PC-3 (cell line): Measurements from ENCODE around the gene ELF4.

ENCODE experiments used
- EZH2 ChIP-seq: fragments of 300-600 bp; sonication (generic); IDR thresholded peaks from one replicate; pipeline ENCODE4 v1.6.1; 2017; ENCODE audit warnings: antibody characterized with exemption, mild to moderate bottlenecking, low read length; ENCODE audit not compliant: unreplicated experiment
- EZH2phosphoT487 ChIP-seq: fragments of 300-600 bp; sonication (generic); IDR thresholded peaks from 2 replicates; pipeline ENCODE4 v1.6.1; 2018; ENCODE audit warnings: mild to moderate bottlenecking, antibody characterized with exemption, low read length, borderline replicate concordance
- TF ChIP-seq, protein P1 (sequence below): fragments of 300-600 bp; sonication (generic); conservative IDR thresholded peaks from 2 replicates; pipeline ENCODE4 v1.5.1; 2017; ENCODE audit warnings: antibody characterized with exemption, low read depth, mild to moderate bottlenecking, low read length

DNA sequence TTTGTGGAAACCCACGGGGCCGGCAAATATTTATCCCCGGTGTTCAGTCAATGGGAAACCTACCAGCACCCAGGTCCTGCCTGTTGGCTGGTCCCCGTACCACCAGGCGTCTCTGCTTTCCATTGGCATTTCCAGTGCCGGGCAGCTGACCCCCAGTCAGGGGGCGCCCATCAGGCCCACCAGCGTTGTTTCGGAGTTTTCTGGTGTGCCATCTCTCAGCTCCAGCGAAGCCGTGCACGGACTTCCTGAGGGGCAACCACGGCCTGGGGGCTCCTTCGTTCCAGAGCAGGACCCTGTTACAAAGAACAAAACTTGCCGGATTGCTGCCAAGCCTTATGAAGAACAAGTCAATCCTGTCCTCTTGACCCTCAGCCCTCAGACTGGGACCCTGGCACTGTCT, 95.1 kb downstream of the ELF4 start:
- TF ChIP-seq, protein P1, sequence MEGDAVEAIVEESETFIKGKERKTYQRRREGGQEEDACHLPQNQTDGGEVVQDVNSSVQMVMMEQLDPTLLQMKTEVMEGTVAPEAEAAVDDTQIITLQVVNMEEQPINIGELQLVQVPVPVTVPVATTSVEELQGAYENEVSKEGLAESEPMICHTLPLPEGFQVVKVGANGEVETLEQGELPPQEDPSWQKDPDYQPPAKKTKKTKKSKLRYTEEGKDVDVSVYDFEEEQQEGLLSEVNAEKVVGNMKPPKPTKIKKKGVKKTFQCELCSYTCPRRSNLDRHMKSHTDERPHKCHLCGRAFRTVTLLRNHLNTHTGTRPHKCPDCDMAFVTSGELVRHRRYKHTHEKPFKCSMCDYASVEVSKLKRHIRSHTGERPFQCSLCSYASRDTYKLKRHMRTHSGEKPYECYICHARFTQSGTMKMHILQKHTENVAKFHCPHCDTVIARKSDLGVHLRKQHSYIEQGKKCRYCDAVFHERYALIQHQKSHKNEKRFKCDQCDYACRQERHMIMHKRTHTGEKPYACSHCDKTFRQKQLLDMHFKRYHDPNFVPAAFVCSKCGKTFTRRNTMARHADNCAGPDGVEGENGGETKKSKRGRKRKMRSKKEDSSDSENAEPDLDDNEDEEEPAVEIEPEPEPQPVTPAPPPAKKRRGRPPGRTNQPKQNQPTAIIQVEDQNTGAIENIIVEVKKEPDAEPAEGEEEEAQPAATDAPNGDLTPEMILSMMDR: no peak
- no peak for TF ChIP-seq EZH2
- no peak for TF ChIP-seq EZH2phosphoT487
